ENCODE data around the gene TNP2. TPM values are rescaled to one million over a fixed set of nuclear protein-coding genes. Genes with fewer than 3 reads are reported as not detected.

The TNP2 gene
- total RNA-seq, 1 donor from 2014 or later, result not detected

GRCh38 chr16:11280616-11281522, 11.7 kb upstream of the TNP2 start, which contains the start of gene PRM1:
Gene PRM1 (minus strand): TSS chr16:11281330. CDS start chr16:11281238, 92 bp downstream.
- intact Hi-C loops (cut with DNase I), result no loop called here
- no peaks in the 10 kb centered on the region for H3K9me3 ChIP-seq
- TF ChIP-seq POLR2AphosphoS5 (IDR thresholded peaks at IDR 0.05; ENCODE audit: insufficient read depth in 1 of 2, low read depth in 1 of 2), result no peak
- no peak for TF ChIP-seq CTCF (IDR thresholded peaks at IDR 0.05)
- TF ChIP-seq POLR2A (IDR thresholded peaks at IDR 0.05), result no peak
- no peak for DNase-seq (ENCODE audit: extremely low spot score in 2 of 2)
- H3K27me3 ChIP-seq, result no peaks in the 10 kb centered on the region
- no peak within 1 kb of the TSS for H3K27ac ChIP-seq
- no peaks in the 10 kb centered on the region for H3K4me1 ChIP-seq
- no peak within 1 kb of the TSS for H3K4me3 ChIP-seq
- no peaks in the 10 kb centered on the region for H3K36me3 ChIP-seq

GRCh38 chr16:11278681-11279628, 9.8 kb upstream of the TNP2 start:
- Histone ChIP-seq H3K9me3 (no peaks in the 10 kb centered on the region), H3K4me1 (no peaks in the 10 kb centered on the region), H3K27me3 (no peaks in the 10 kb centered on the region), H3K27ac (no peak overlapping the region), H3K4me3 (no peak overlapping the region), H3K36me3 (no peaks in the 10 kb centered on the region)
- TF ChIP-seq POLR2A (IDR thresholded peaks at IDR 0.05) (no peak), POLR2AphosphoS5 (IDR thresholded peaks at IDR 0.05; ENCODE audit: insufficient read depth in 1 of 2, low read depth in 1 of 2) (no peak), CTCF (IDR thresholded peaks at IDR 0.05) (no peak)
- intact Hi-C loops (cut with DNase I), result no loop called here
- DNase-seq (ENCODE audit: extremely low spot score in 2 of 2), result no peak

GRCh38 chr16:11277607-11278337, 8.6 kb upstream of the TNP2 start:
- H3K4me3 ChIP-seq, result no peak overlapping the region
- no peak for DNase-seq (ENCODE audit: extremely low spot score in 2 of 2)
- no peaks in the 10 kb centered on the region for H3K4me1 ChIP-seq
- no peaks in the 10 kb centered on the region for H3K36me3 ChIP-seq
- intact Hi-C loops (cut with DNase I), result no loop called here
- H3K27me3 ChIP-seq, result no peaks in the 10 kb centered on the region
- TF ChIP-seq CTCF (IDR thresholded peaks at IDR 0.05), result no peak
- no peak for TF ChIP-seq POLR2AphosphoS5 (IDR thresholded peaks at IDR 0.05; ENCODE audit: insufficient read depth in 1 of 2, low read depth in 1 of 2)
- TF ChIP-seq POLR2A (IDR thresholded peaks at IDR 0.05), result no peak
- H3K9me3 ChIP-seq, result no peaks in the 10 kb centered on the region
- H3K27ac ChIP-seq, result no peak overlapping the region

- H3K27me3 ChIP-seq, result no peaks in the 10 kb centered on the region
- intact Hi-C loops (cut with DNase I), result no loop called here
- no peaks in the 10 kb centered on the region for H3K9me3 ChIP-seq
- TF ChIP-seq CTCF (IDR thresholded peaks at IDR 0.05), result no peak
- DNase-seq (ENCODE audit: extremely low spot score in 2 of 2), result no peak
- H3K4me3 ChIP-seq, result no peak overlapping the region
- no peak overlapping the region for H3K27ac ChIP-seq
- H3K36me3 ChIP-seq, result no peaks in the 10 kb centered on the region
- no peaks in the 10 kb centered on the region for H3K4me1 ChIP-seq
Measured at GRCh38 chr16:11276896-11277593, 7.9 kb upstream of the TNP2 start.
